GM18505 (cell line): ENCODE data around the gene FAM43A.

Source experiments
- ATAC-seq: cut with Tn5 transposase; IDR thresholded peaks from one replicate; pipeline ENCODE4 v1.9.1; 2021; ENCODE audit not compliant: unreplicated experiment
- POLR2A ChIP-seq: IDR thresholded peaks from 4 replicates; pipeline ENCODE4 v1.6.1; 2011; ENCODE audit warnings: borderline replicate concordance; ENCODE audit not compliant: insufficient read depth, insufficient read length; ENCODE audit errors: extremely low read depth

Gene FAM43A

GRCh38 chr3:194705227-194705626 lies 19.5 kb downstream of the FAM43A start:
- TF ChIP-seq POLR2A, result no peak
- ATAC-seq, result no peak

GRCh38 chr3:194705761-194706160 lies 20.1 kb downstream of the FAM43A start:
- no peak for ATAC-seq
- no peak for TF ChIP-seq POLR2A

GRCh38 chr3:194707147-194707540 lies 21.5 kb downstream of the FAM43A start:
- no peak for ATAC-seq
- TF ChIP-seq POLR2A, result no peak

- ATAC-seq, result no peak
- TF ChIP-seq POLR2A, result no peak
Observed at GRCh38 chr3:194711286-194711685, 25.6 kb downstream of the FAM43A start.

GRCh38 chr3:194711913-194712312 lies 26.2 kb downstream of the FAM43A start:
- TF ChIP-seq POLR2A, result no peak
- no peak for ATAC-seq

GRCh38 chr3:194713299-194714136 lies 27.8 kb downstream of the FAM43A start:
- ATAC-seq, result no peak
- TF ChIP-seq POLR2A, result no peak

DNA sequence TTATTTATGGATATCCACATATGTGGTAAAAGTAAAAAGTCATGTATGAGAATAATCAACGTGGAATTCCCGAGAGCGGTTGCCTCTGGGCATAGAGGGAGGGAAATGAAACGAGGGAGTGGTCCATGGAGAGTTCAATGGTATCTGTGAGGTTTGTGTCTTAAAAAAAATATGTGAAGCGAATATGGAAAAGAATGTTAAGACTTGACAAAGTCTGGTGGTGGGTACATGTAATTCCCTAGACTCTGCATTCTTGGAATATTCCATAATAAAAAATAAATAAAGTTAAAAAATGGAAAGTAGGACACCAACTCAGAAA lies 28.4 kb downstream of the FAM43A start:
- TF ChIP-seq POLR2A, result no peak
- ATAC-seq, result no peak

GRCh38 chr3:194714564-194714963 lies 28.9 kb downstream of the FAM43A start:
- no peak for TF ChIP-seq POLR2A
- no peak for ATAC-seq

DNA sequence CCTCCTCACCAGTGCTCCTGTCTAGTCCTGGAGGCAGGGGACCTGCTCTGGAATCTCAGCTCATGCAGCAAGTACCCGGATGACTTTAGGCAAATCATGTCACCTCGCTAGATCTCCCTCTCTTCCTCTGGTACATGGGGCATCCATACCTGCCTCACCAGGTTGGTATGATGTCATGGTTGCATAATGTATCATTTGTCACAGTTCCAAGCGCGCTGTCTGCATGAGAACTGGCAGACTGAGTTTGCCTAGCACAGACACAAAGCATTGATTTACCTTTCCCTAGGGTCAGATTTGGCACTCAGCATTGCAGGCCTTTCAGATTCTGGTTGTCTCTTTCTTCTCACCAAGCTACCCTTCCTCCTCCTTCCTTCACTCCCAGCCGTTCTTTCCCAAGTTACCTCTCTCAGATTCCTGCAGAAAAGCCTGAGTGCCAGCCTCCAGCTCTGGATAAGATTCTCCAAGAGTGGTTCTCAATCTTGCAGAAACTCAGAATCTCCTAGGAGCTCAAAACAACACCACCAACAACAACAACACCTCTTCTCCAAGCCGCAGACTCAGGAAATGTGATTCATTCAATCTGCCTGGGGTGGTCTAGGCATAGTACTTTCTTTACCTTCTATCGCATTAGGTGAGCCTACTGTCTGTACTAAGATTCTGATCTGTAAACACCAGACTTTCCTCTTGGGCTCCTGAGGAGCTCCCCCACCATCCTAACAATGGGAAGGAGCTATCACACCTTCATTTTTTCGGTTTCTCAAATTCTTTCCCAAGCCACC lies 29.5 kb downstream of the FAM43A start:
- no peak for ATAC-seq
- TF ChIP-seq POLR2A, result no peak

- no peak for TF ChIP-seq POLR2A
Observed at GRCh38 chr3:194718079-194718478, 32.4 kb downstream of the FAM43A start.

GRCh38 chr3:194720048-194720447 lies 34.4 kb downstream of the FAM43A start:
- TF ChIP-seq POLR2A, result no peak
- ATAC-seq, result no peak

More at GRCh38 chr3:194718079-194718478, 32.4 kb downstream of the FAM43A start:
- no peak for ATAC-seq

- no peak for ATAC-seq
- TF ChIP-seq POLR2A, result no peak
Observed at GRCh38 chr3:194723846-194724618, 38.3 kb downstream of the FAM43A start.

DNA sequence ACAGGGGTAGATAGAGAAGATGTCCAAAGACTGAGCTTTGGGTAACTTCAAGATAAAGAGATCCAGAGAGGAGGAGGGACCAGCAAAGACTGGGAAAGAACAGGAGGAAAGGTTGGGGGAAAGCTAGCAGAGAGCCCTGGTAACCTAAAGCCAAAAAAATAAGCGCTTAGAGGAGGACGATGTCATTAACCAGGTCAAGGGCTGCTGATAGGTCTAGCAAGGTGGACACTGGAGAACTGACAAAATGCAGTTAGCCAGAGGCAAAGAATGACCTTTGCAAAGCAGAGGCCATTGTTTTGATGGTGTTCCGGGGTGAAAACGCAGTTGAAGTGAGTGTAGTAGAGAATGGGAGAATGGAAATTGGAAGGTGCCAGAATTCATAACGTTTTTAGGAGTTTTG lies 39.7 kb downstream of the FAM43A start:
- no peak for ATAC-seq
- TF ChIP-seq POLR2A, result no peak
